ENCODE data around the gene AGAP1. TPM values are rescaled to one million over a fixed set of nuclear protein-coding genes. Genes with fewer than 3 reads are reported as not detected.

Gene AGAP1
- total RNA-seq, 4 donors from 2014 or later, result 33.7 to 55.2 (median 37.5) TPM

GRCh38 chr2:235636546-235636945, 142.7 kb downstream of the AGAP1 start:
- H3K27ac ChIP-seq, result peak overlapping the region in 2 of 4 donors; percentile 91 to 94
- no peaks in the 10 kb centered on the region for H3K9me3 ChIP-seq
- H3K36me3 ChIP-seq, result no peaks in the 10 kb centered on the region
- H3K4me1 ChIP-seq, result peaks cover 26 to 65% (median 28%) of the 10 kb centered on the region in 3 donors
- no peak for ATAC-seq
- no peaks in the 10 kb centered on the region for H3K27me3 ChIP-seq
- TF ChIP-seq, protein P1, sequence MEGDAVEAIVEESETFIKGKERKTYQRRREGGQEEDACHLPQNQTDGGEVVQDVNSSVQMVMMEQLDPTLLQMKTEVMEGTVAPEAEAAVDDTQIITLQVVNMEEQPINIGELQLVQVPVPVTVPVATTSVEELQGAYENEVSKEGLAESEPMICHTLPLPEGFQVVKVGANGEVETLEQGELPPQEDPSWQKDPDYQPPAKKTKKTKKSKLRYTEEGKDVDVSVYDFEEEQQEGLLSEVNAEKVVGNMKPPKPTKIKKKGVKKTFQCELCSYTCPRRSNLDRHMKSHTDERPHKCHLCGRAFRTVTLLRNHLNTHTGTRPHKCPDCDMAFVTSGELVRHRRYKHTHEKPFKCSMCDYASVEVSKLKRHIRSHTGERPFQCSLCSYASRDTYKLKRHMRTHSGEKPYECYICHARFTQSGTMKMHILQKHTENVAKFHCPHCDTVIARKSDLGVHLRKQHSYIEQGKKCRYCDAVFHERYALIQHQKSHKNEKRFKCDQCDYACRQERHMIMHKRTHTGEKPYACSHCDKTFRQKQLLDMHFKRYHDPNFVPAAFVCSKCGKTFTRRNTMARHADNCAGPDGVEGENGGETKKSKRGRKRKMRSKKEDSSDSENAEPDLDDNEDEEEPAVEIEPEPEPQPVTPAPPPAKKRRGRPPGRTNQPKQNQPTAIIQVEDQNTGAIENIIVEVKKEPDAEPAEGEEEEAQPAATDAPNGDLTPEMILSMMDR (IDR thresholded peaks at IDR 0.05), result no peak
- TF ChIP-seq POLR2AphosphoS5 (IDR thresholded peaks at IDR 0.05), result no peak
- no peak for TF ChIP-seq EP300 (IDR thresholded peaks at IDR 0.05)
- no peak for TF ChIP-seq POLR2A (IDR thresholded peaks at IDR 0.05)
- 29% methylated on average over 1 of the region's 12 CpGs; no CpG with 5 or more reads in 1 of the 2 donors for WGBS, 2 donors (ENCODE audit: low coverage in 1 of 2)
- H3K4me3 ChIP-seq, result no peak overlapping the region

DNA sequence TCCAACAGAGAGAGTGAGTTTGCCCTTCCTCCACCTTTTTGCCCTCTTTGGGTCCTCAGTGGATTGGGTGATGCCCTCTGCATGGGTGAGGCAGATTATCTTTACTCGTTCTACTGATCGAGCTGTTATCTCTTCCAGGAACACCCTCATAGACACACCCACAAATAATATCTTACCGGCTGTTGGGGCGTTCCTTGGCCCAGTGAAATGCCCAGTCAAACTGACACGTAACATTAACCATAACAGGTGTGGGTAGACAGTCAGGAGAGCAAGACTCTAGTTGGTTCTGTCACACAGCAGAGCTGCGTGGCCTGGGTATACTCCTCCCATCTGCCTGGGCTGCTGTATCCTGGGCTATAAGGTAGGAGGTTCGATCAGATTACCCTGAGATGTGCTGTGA, 144.1 kb downstream of the AGAP1 start:
- no peak for TF ChIP-seq POLR2AphosphoS5 (IDR thresholded peaks at IDR 0.05)
- no peak for TF ChIP-seq POLR2A (IDR thresholded peaks at IDR 0.05)
- TF ChIP-seq, protein P1 (IDR thresholded peaks at IDR 0.05), result no peak
- no peak for TF ChIP-seq EP300 (IDR thresholded peaks at IDR 0.05)
- WGBS, 2 donors (ENCODE audit: low coverage in 1 of 2), result 61 to 65% methylated on average over 4 to 6 of the region's 7 CpGs
- peak overlapping the region; percentile 91 to 96 (median 93) for H3K27ac ChIP-seq

GRCh38 chr2:235638541-235639427, 144.9 kb downstream of the AGAP1 start:
- no peak for ATAC-seq
- TF ChIP-seq POLR2AphosphoS5 (IDR thresholded peaks at IDR 0.05), result no peak
- TF ChIP-seq, protein P1 (IDR thresholded peaks at IDR 0.05), result peak in 1 of 4 experiments; percentile 10
- peak overlapping the region in 1 of 2 donors; percentile 7 for H3K4me3 ChIP-seq
- WGBS, 2 donors (ENCODE audit: low coverage in 1 of 2), result 36 to 53% methylated on average over 4 to 10 of the region's 12 CpGs
- peak overlapping the region; percentile 91 to 96 (median 93) for H3K27ac ChIP-seq
- peaks cover 26 to 85% (median 35%) of the 10 kb centered on the region in 3 donors for H3K4me1 ChIP-seq
- H3K27me3 ChIP-seq, result no peaks in the 10 kb centered on the region
- no peaks in the 10 kb centered on the region for H3K36me3 ChIP-seq
- H3K9me3 ChIP-seq, result no peaks in the 10 kb centered on the region

More for the DNA sequence above, 144.1 kb downstream of the AGAP1 start:
- ATAC-seq, result no peak
- no peak overlapping the region for H3K4me3 ChIP-seq
- no peaks in the 10 kb centered on the region for H3K36me3 ChIP-seq
- H3K9me3 ChIP-seq, result no peaks in the 10 kb centered on the region
- peaks cover 26 to 78% (median 35%) of the 10 kb centered on the region in 3 donors for H3K4me1 ChIP-seq
- H3K27me3 ChIP-seq, result no peaks in the 10 kb centered on the region

GRCh38 chr2:235639428-235639773, 145.6 kb downstream of the AGAP1 start:
- no peaks in the 10 kb centered on the region for H3K9me3 ChIP-seq
- H3K4me3 ChIP-seq, result peak overlapping the region in 1 of 2 donors; percentile 14
- H3K27me3 ChIP-seq, result no peaks in the 10 kb centered on the region
- peaks cover 26 to 91% (median 35%) of the 10 kb centered on the region in 3 donors for H3K4me1 ChIP-seq
- H3K27ac ChIP-seq, result peak overlapping the region; percentile 91 to 96 (median 93)
- 18 to 49% methylated on average over 4 of the region's 8 CpGs for WGBS, 2 donors (ENCODE audit: low coverage in 1 of 2)
- peak; percentile 95 for ATAC-seq
- peak; percentile 93 for TF ChIP-seq POLR2AphosphoS5 (IDR thresholded peaks at IDR 0.05)
- peak; percentile 53 to 64 for TF ChIP-seq POLR2A (IDR thresholded peaks at IDR 0.05)
- TF ChIP-seq EP300 (IDR thresholded peaks at IDR 0.05), result no peak
- H3K36me3 ChIP-seq, result no peaks in the 10 kb centered on the region

- TF ChIP-seq POLR2AphosphoS5 (IDR thresholded peaks at IDR 0.05), result no peak
- TF ChIP-seq, protein P1 (IDR thresholded peaks at IDR 0.05), result no peak
- TF ChIP-seq EP300 (IDR thresholded peaks at IDR 0.05), result no peak
- no peak for TF ChIP-seq POLR2A (IDR thresholded peaks at IDR 0.05)
- H3K4me1 ChIP-seq, result peaks cover 26 to 93% (median 35%) of the 10 kb centered on the region in 3 donors
- 56 to 59% methylated on average over 2 of the region's 2 CpGs for WGBS, 2 donors (ENCODE audit: low coverage in 1 of 2)
- H3K4me3 ChIP-seq, result peak overlapping the region in 1 of 2 donors; percentile 14
- H3K27me3 ChIP-seq, result no peaks in the 10 kb centered on the region
- H3K36me3 ChIP-seq, result no peaks in the 10 kb centered on the region
- peak overlapping the region; percentile 91 to 96 (median 93) for H3K27ac ChIP-seq
- no peaks in the 10 kb centered on the region for H3K9me3 ChIP-seq
- ATAC-seq, result no peak
Measured at GRCh38 chr2:235639885-235640284, 146.0 kb downstream of the AGAP1 start.
